Stimulated activated CD4-positive, alpha-beta T cell treated with anti-CD3 and anti-CD28 coated beads, TNF-alpha, amount 100 ng/mL, for 1 hour (primary cell): ENCODE measurements around the gene YKT6.
A peak's percentile ranks its signal among the peaks of the same experiment; 100 is the strongest.

ENCODE experiments used
- DNase-seq, 3 donors: peaks; one replicate each; pipeline ENCODE4 v3.0.0-alpha.2; 2020; ENCODE audit warnings: low read depth in 3 of 3, low spot score in 1 of 3

Gene YKT6

DNA sequence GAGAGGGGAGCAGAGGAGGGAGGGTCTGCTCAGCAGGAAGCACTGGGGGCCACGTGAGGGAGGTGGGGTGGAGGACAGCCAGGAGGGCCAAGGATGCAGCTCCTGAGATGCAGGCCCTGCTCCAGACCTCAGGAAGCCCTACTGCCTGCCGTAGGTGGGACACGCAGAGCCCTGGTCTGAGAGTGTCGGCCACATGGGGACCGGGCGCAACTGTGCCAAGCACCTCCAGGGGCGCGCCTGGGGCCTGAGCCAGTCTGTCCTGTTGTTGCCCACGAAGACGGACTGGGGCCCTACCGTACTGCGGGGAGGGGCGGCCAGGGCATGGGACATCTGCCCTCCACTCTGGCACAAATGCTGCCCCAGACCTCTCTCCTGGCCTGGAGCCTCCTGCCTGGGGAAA, 31.6 kb downstream of the YKT6 start:
- DNase-seq = no peak

DNA sequence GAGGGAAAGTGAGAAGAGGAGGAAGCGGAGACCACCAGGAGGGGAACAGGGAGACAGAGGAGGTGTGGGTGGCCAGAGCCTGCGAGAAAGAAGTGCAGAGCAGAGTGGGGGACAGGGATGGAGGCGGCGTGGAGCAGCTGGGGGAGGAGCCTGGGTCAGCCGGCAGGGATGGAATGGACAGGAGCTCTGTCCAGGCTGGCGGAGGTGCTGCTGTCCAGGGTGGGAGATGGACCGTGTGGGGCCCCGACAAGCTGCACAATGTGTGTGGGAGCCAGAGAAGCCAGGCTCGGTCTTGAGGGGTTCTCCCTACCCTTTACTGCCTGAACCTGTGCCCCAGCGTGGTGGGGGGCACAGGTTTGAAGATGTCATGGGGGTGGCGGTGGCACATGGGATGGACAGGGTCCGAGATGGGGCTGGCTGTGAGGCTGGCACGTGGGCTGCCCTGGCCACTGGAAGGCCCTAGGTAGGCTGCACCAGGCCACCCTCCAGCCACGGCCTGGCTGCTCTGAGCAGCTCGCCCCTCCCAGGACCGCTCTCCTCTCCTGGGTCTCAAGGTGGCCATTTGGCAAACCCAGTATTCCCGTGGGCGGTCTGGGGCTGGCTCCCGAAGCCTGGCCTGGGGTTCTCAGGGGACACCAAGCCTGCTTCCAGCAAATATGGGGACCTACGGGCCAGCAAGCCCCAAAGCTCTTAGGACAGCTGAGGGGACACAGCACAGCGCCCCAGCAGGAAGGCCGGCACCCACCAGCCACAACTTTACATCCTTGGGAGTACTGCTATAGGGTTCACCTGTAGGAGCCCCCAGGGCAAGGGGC, 32.3 kb downstream of the YKT6 start:
- no peak for DNase-seq

DNA sequence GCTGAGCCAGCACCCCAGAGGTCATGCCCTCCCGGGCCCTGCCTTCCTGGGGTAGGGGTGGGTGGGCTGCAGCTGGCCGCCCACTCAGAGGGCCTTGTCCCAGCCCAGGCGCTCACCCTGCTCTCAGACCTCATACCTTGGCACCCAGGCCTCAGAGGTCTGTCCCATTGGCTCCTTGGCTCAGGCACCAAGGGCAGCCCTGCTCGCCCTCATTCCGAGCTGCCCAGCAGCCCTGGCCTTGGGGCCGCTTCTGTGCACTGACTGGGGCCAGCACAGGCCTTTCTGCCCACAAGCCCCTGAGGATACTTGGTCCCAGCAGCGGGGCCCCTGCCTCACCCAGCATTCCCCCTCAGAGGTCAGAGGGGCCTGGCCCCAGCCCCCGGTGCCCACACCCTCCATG, 34.3 kb downstream of the YKT6 start:
- DNase-seq = no peak

DNA sequence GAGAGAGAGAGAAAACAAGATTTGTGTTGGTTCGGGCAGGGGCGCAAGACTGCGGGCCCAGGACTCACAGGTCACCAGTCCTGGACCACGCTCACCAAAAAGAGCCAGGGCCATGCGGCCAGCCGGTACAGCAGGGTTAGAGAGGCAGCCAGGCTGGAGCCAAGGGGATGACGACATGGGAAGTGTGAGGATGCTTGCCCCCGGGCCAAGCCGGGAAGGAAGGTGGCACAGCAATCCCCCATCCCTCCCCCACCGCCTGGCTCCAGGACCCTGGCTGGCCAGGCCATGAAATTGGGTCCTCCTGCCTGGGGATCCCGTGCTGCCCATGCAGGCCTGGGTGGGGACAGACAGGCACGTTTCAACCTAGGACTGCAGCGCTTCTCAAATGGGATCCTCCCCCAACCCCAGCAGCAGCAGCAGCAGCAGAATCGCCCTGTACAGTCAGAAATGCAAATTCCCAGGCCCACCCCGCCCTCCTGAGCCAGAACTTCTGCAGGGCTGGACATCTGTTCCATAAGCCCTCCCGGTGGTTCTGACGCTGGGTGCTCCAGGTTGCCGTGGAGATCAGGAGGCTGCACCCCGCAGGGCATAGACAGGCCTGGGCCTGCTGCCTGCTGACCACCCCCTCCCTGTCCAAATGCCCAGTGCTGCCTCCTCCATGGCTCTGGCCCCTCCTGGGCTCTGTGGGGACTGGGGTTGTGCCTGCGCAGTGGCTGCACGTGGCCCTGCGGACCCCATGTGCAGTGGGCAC, 35.0 kb downstream of the YKT6 start:
- DNase-seq = no peak

DNA sequence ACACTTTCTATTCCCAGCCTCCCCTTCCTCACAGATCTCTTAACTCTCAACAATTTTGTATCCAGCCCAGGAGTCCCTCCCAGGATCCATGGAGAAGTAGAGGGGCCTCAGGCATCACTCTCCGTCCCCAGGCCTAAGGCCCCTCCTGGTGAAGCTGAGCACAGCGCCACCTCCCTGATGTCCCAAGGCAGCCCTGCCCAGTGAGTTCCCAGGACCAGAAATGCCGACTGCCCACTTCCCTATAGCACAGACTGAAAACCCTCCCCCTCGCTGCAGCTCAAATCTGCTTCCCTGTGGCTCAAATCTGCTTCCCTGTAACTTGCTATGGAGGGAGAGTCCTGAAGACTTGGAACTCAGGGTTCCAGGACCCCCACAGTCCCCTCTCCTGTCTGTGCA, 35.6 kb downstream of the YKT6 start:
- no peak for DNase-seq

DNA sequence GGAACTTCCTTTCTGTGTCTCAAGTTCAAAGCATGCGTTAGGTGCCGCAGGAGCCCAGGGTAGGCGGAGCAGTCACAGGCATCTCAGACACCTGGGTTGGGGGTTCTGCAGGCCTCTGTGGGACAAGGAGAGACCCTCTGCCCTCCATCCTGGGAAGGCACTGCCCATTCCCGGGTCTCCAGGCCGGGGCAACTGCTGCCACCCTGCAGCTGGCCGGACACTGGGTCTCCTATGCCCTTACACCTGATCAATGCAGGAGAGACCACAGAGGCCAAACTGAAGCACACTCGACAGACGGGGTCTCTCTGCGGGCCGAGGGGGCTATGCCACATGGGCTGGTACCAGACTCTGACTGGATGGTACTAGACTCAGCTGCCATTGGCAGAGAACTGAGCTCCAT, 36.9 kb downstream of the YKT6 start:
- DNase-seq = no peak

DNA sequence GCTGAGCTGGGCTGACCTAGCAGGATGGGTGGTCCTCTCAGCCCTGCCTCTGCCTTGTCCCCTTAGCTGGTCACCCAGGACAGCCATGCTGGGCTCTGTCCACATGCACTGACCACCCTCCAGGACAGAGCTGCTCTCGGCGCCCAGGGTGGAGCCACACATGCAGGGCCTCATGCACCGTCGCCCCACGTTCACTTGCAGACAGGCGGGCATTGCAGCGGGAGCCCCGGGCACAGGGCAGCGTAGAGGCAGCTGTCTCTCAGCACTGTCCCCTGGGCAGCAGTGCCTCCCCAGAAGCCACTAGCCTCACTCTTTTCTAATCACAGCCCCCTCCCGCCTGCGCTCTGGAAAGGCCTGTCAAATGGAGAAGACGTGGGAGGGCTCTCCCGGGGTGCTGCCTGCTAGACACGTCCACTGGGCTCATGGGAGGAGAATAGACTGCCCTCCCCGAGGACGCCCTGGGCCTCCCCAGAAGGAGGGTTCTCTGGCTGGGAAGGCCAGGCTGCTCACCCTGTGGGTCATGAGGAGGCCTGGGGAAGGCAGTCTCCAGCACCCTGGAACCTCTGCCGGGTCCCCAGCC, 37.4 kb downstream of the YKT6 start:
- DNase-seq = no peak

DNA sequence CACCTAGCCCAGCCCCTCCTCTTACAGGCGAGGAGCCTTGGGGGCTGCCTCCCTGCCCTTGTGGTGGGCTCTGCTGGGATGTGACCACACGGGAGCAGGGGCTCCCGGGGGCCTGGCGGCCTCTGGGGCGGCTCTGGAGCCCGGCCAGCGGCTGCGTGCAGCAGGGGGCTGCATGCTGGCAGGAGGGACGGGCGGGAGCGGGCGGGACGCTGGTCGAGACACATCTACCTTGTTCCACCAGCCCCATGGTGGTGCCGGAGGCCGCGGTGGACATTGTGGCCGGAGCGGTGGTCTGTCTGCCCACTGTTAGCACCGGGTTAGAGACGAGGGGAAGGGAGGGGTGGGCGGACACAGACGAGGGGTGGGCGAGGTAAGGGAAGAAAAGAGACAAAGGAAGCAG, 38.6 kb downstream of the YKT6 start:
- DNase-seq = no peak

DNA sequence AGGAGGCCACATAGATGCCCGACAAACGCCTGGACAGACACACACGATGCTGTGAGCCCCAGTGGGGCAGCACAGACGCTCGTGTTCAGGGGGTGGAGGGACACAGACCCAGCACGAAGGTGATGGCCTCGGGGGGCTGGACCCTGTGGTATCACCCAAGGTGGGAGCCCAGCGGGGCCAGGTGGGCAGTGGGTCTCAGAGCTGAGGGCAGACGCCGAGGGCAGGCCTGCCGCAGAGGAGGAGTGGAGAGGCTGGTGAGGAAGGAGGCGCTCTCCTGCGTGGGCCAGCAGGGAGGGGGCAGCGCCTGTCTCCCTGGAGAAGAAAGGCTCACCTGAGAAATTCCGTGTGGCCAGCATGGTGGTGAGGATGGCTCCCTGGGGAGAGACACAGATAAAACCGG, 39.6 kb downstream of the YKT6 start:
- no peak for DNase-seq

DNA sequence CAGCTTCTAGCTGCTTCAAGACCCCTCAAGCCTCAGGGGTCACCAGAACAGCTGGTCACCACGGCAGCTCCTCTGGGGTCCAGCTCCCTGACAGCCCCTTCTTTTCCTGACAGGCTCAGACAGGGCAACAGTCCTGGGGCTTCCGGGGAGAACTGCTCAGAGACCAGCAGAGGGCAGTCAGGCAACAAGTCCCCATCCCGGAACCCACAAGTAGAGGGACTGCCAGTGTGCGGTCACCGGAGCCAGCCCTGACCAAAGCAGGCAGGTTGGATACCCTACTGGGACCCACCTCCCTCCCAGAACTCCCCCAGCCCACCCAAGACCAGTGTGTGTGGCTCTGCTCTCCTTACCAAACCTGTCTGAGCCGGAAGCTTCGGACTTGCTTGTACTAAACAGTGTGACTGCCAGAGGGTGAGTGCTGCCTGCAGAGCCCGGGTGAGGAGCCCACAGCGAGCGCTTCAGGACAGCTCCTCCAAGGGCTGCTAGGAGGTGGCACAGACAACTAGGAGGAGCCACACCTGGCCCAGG, 40.3 kb downstream of the YKT6 start:
- peak; percentile 17 to 30 (median 24) for DNase-seq

DNA sequence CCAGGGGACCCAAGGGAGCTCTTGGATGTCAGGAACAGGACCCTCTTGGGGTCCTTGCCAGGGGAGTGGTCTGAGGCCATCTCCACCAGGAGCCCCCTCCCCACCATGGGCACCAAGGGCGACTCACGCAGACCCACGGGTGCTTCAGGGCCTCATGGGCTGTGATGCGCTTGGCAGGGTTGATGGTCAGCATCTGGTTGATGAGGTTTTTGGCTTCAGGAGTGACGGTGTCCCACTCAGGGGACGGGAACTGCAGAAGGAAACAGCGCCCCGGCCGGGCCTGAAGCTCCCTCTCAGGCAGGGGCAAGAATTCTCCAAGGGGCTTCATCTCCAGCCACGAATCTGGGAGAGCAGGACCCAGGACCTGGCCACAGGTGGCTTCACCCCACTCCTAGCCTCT, 41.3 kb downstream of the YKT6 start:
- no peak for DNase-seq

DNA sequence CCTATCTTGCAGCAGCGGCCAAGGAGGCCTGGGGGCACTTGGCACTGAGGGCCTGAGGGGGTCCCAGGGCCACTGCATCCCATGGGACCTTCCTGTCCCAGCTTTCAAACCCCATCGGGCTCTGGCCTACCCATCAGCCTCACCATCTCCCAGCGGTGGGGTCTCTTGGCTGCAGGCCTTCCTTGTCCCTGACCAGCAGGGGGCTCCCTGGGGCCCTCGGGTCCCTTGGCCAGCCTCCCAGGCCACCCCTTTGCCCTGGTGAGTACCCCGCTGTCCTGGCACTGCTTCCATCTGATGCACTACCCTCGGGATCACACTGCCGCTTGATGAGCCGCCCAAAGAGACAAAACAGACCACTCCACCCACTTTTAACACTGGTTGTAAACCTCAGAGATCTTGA, 43.5 kb downstream of the YKT6 start:
- DNase-seq = peak in 1 of 3 donors; percentile 30

DNA sequence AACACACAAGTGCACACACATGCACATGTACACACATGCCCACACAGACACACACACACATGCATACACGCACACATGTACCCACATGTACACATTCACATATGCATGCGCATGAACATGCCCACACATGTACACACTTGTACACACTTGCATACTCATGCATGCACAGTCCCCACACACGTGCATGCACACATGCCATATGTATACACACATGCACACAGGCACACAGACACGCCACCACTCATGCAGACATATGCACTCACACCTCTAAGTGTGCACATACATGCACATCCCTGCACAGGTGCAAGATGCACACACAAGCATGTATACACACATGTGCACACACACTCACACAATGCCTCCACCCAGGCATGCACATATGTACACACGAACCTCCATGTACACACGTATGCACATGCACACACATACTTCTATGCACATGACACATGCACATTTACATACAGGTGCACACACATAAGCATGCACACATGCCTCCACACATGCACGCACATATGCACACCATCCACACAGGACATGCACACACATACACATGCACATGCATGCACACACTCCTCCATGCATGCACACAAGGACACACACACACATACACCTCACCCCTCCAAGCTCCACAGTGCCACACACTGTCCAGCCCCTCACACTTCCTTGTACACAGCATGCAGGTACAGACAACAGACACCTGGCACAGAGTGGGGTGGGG, 45.8 kb downstream of the YKT6 start:
- DNase-seq = no peak

DNA sequence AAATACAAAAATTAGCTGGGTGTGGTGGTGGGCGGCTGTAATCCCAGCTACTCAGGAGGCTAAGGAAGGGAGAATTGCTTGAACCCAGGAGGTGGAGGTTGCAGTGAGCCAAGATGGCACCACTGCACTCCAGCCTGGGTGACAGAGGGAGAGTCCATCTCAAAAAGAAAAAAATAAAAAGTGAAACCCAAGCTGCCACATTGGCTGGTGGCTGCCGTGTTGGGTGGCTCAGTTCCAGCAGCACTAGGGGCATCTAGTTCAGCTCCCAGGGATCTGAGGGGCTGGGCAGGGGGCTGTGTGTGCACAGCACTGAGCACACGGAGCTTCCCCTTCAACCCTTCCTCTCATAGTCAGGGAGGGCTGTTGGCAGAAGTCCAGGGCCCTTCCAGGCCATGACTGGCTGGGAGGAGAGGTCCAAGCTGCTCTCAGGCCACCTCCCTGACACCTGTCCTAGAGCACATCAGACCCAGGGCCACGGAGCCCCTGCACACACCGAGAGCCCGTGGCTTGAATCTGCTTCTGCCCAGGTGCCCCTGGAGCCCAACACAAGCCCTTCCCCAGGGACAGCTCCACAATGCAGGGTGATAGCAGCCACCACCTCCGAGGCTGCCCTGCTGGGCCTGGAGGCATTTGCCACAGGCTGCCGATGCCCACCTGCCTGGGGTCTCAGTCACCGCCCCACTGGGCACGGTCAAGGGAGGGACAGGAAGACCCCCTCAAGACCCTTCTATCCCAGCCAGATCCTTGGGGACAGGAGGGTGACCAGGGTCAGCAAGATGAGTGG, 47.3 kb downstream of the YKT6 start:
- DNase-seq = no peak

DNA sequence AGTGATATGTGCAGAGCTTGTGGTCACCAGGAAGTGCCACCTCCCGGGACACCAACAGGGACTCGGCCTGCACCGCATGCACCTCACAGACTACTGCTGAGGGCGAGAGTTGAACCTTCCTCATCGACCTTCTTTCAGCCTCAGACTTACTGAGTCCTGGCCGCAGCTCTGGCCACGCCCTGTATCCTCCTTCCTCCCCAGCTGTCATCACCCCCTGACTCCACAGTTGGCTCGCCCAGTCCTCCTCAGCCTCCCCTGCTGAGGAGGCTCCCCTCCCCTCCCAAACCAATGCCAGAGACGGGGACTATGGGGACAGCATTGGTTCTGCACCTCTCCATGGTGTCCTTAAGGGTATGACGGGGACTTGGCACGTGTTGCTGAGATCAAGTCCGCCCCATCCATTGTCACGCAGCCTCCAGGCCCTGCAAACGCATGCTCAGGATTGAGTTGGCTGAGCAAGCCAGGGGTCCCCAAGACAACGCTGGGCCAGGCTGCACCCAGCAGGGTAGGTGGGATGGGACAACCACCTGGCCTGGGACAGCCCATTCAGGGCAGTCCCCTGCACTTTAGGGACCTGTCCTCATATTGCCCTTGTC, 49.0 kb downstream of the YKT6 start:
- no peak for DNase-seq

DNA sequence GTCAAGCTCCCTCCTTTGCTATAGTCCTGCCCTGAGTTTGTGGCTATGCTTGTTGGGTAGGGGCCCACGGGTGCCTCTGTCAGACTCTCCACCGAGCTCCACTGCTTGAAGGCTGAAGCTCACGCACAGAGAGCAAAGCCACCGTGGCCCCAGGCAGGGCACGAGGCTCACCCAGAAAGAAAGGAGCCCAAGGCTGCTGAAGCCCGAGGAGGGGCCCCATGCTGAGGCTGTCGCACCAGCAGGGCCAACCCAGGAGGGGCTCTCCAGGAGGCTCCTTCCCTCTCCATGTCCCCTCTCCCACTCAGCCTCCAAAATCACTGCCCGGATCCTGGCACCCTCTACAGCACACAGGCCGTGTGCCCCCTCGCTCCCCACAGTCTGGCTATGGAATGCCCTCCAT, 50.5 kb downstream of the YKT6 start:
- no peak for DNase-seq

DNA sequence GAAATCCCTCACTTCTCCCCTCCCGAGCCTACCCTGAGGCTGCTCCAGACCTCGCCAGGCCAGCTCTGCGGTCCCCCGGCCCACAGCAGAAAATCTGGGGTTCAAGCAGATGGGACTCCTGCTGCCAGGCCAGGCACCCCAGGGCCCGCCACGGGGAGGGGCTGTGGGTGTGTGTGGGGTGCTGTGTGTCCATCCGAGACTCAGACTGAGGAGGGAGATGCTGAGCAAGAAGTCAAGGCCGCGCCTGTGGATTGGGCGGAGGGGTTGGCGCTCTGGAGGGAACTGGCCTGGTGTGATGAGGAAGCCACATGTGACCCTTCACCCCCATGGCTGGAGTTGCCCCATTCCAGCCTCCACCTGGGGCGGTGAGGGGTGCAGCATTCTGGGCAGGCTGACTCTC, 51.1 kb downstream of the YKT6 start:
- DNase-seq = no peak

DNA sequence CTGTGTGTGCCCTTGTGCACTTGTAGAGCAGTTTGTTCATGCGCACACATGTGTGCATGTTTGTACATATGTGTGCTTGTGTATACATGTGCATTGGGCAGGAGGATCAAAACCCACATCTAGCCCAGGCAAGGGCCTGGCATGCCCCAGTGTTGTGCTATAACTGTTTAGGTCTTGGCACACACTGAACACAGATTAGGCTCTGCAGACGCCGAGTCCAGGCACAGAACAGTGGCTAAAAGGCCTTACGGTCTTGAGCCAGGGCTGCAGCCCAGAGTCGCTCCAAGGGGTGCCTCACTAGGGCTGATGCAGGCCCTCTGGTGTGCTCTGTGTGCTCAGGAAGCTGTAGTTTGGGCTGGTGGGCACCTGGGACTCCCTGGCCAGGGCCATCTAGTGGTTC, 55.7 kb downstream of the YKT6 start:
- DNase-seq = no peak

DNA sequence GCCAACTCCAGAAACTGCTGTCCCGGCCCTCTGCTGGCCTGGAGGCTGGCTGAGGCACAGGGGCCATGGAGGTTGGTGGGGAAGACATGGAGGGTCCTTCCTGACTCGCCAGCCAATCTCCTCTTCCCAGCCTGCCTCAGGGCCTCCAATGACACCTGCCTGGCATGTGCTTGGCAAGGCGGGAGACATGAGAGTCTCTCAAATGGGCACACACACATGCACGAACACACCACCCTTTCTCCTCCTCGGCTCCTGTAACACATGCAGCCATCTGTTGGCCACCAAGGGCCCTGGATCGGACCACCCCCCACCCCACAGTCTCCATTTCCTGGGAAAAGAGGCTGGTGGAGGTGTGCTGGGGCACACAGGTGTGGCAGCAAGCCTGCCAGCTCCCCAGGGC, 56.4 kb downstream of the YKT6 start:
- DNase-seq = no peak
